Fibroblast of mammary gland (primary cell): Measurements from ENCODE around the gene C1QTNF1.
A peak's percentile ranks its signal among the peaks of the same experiment; 100 is the strongest.

Experiments
- DNase-seq: peaks from one replicate; pipeline ENCODE4 v3.0.0-alpha.2; 2010; ENCODE audit warnings: low read depth
- H3K4me3 ChIP-seq: 2 replicates; pipeline ENCODE4 v1.5.1; 2011; ENCODE audit warnings: low read depth, mild to moderate bottlenecking, low read length, moderate library complexity; ENCODE audit not compliant: control insufficient read depth
- CTCF ChIP-seq: conservative IDR thresholded peaks from 2 replicates; pipeline ENCODE4 v1.5.1; 2011; ENCODE audit warnings: low read depth, low read length, inconsistent platforms; ENCODE audit not compliant: control insufficient read depth, insufficient read depth

C1QTNF1 gene

GRCh38 chr17:79007504-79008381 lies 16.2 kb upstream of the C1QTNF1 start:
- TF ChIP-seq CTCF: no peak
- DNase-seq: no peak

GRCh38 chr17:79008666-79009387 lies 15.1 kb upstream of the C1QTNF1 start:
- DNase-seq: no peak
- H3K4me3 ChIP-seq: peak overlapping the region; percentile 63
- TF ChIP-seq CTCF: no peak

More at GRCh38 chr17:79007504-79008381, 16.2 kb upstream of the C1QTNF1 start:
- peak overlapping the region; percentile 63 for H3K4me3 ChIP-seq

- peak; percentile 78 for DNase-seq
- peak within 1 kb of the TSS; percentile 63 for H3K4me3 ChIP-seq
- no peak for TF ChIP-seq CTCF
Observed at GRCh38 chr17:79009397-79010303, 14.3 kb upstream of the C1QTNF1 start, which contains the start of gene CANT1. Gene CANT1, minus strand, starts transcription at chr17:79009764. Its CDS starts 12,142 bp downstream, at chr17:78997622.

- no peak for TF ChIP-seq CTCF
- no peak for DNase-seq
- peak overlapping the region; percentile 52 for H3K4me3 ChIP-seq
Observed at GRCh38 chr17:79010304-79010646, 13.7 kb upstream of the C1QTNF1 start.

- no peak for TF ChIP-seq CTCF
- H3K4me3 ChIP-seq: no peak overlapping the region
- peak; percentile 69 for DNase-seq
Observed at GRCh38 chr17:79011451-79012147, 12.4 kb upstream of the C1QTNF1 start.
